GM18858 (cell line): ENCODE results near the gene TBX10.
"Not testable (repeated sequence)": the region's sequence is repeated elsewhere in the genome, so short reads cannot be mapped to it uniquely, and the experiment has no call there.

Experiments used
- ATAC-seq: cut with Tn5 transposase; IDR thresholded peaks from one replicate; pipeline ENCODE4 v1.9.1; 2021; ENCODE audit not compliant: unreplicated experiment

TBX10 gene

DNA sequence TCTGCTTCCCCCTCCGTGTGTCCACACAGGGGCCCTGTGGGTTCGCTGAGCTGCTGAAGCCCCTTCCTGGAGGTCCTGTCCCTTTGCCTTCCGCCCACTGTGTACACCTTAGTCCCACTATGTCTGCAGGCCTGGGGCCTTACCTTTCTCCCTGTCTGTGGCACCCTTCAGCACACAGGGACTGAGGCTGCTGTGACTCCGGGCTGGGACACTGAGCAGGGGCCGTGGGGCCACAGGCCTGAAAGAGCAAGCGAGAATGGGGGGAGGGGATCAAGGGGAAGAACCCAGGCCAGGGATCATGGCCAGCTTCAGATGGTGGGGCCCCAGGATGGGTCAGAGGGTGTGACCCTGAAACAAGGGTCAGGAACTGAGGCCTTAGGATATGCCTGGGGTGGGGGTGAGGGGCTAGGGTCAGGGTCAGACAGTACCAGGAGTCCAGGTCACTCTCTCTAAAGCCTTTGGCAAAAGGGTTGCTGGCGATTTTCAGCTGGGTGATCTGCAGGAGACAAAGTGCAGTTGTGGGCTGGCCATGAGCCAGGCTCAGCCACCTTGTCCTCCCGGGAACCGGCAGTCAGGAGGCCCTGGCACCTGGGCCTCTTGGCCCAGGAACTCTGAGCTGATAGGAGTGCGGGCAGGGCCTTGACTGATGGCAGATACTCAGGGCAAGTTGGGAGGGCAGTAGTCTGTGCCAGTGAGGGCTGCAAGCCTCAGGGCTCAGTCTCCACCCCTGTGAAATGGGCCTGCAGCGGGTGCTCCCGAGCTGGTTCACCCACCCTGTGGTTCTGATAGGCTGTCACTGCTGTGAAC is 7.2 kb downstream of the TBX10 start:
- no peak for ATAC-seq

DNA sequence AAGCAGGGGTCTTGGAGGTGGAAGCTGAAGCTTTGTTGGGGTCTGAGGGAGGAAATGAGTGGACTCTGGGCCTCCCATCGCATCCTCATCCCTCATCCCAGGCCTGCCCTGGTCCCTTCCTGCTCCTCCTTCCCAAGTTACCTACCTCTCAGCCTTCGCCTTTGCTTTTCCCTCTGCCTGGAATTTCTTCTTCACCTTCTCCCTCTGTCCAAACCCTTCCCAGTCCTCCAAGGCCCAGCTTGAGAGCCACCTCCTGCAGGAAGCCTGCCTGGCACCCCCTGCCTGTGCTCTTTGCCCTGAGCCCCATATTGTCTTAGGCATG is 7.7 kb downstream of the TBX10 start:
- ATAC-seq, result no peak

DNA sequence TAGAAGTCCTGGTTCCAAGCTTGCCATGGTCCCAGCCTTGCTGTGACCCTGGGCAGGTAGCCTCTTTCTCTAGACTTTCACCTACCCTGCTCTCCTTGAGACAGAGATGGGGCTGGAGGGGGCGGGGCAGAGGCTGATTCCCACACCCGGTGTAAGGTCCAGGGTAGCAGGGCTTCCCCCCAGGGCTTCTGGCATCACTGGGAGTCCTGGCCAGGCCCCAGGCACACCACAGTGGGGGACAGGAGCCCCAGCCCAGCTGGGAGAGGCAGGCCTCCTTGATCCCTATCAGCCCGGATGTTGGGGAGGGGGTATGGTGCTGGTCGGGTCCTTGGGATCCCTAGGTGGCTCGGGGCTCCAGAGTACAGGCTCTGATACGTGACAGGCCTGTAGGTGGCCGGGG is 8.2 kb downstream of the TBX10 start:
- ATAC-seq, result no peak

DNA sequence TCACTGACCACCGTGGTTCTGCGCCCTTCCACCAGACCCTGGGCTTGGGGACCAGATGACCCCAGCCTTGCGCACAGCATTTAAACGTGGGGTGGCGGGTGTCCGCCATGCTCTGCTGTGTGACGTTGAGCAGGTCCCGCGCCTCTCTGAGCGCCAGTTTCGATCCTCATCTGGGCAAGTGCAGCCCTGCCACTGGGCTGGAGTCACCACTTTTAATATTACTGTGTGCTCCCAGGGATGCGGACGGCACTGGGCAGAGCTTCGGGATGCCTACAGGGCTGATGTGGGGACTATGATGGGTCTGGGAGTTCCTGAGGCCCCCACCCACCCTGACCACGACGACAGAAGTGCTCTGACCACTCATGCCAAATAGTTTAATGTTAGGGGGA is 8.6 kb downstream of the TBX10 start:
- no peak for ATAC-seq

DNA sequence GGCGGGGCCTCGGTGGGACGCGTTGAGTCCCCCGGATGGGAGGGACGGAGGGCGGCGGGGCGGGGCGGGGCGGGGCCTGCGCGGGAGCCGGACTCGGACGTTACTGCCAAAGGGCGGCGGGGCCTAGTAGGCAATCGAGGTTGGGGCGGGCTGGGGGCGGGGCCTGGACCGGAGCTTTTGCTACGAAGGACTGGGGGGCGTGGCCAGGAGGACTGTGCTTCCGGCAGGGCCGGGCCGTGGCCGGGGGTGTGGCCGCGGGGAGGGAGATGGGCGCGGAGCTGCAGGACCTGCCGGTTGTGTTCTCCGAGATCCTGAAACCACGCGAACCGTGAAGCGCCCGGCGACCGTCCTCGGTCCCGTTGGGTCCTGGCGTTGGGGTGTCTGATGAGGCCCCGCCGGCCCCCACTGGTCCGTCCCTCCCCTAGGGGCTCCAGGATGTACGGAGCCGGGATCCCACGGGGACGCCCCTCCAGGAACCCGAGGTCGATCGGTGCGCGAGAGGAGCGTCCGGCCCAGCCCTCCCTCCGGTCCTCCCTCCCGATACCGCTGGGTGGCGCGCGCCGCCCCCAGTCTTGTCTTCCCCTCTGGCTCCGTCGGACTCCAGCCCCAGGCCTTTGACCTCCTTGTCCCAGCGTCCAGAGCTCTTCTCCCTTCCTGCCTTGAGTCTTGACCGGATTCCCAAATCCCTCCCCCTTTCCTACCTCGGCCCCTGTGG is 9.2 kb downstream of the TBX10 start:
- peak; percentile 29 for ATAC-seq

DNA sequence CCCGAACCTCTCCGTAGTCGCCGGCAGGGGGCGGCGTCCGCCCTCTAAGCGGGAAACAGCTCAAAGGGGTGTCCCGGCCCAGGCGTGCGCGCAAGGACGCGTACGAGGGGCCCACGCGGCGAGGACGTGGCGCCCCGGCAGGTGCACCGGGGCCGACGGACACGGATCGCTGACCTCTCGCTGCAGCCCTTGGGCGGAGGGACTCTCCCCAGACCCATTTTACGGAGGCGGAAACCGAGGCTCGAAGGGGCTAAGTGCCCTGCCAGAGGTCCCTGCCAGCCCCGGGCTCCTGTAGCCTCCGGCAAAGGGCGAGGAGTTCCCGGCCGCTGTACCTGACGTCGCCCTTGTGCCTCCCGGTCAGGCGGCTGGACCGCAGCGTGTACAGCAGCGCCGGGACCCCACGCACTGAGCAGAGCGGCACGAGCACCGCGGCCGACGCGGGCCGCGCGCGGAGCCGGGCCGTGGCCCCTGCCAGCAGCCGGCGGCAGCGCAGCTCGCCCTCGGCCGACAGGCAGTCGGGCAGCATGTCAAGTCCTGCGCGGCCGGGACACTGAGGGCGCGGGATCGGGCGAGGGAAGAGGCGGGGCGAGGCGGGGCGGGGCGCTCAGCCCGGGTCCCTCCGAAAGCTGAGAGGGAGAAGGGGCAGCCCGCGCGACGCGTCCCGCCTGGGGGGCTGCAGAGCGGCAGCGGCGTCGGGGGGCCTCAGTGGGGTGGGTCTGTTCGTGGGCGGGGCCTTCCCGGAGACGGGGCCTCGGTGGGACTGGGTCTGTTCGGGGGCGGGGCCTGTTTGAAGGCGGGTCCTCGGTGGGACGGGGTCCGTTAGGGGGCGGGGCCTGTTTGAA is 10.0 kb downstream of the TBX10 start, which contains the start of gene NUDT8:
Gene NUDT8 (minus strand): TSS at position 552 of the 842 bp plus-strand sequence. CDS start 26 bp downstream, at position 526.
- peak; percentile 38 for ATAC-seq

DNA sequence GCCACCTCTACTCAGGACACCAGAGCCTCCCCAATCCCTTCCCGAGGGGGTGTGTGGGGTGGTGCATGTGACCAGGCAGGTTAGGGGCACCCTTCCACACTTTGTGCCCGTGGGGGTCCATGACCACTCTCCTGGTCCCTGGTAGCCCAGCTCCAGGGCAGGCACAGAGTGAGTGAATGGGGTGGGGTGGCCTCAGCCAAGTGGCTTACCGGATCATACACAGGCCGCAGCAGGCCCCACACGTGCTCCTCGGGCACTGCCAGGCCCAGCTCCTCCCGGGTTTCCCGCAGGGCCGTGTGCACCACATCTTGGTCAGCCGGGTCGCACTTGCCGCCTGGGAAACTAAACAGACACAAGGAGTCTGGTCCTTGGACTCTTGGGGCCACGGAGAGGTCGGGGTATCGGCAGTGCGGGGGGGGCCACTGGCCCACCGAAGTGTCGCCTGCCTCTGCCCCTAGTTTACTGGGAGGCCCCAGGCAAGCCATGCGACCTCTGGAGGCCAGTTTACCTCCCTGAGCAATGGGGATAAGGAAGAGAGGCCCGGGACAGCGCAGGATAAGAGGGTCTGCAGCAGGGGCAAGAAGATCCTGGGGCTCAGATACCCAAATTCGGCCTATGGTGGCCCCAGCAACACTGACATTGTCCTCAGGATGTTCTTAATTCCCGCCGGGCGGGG is 10.7 kb downstream of the TBX10 start:
- no peak for ATAC-seq

DNA sequence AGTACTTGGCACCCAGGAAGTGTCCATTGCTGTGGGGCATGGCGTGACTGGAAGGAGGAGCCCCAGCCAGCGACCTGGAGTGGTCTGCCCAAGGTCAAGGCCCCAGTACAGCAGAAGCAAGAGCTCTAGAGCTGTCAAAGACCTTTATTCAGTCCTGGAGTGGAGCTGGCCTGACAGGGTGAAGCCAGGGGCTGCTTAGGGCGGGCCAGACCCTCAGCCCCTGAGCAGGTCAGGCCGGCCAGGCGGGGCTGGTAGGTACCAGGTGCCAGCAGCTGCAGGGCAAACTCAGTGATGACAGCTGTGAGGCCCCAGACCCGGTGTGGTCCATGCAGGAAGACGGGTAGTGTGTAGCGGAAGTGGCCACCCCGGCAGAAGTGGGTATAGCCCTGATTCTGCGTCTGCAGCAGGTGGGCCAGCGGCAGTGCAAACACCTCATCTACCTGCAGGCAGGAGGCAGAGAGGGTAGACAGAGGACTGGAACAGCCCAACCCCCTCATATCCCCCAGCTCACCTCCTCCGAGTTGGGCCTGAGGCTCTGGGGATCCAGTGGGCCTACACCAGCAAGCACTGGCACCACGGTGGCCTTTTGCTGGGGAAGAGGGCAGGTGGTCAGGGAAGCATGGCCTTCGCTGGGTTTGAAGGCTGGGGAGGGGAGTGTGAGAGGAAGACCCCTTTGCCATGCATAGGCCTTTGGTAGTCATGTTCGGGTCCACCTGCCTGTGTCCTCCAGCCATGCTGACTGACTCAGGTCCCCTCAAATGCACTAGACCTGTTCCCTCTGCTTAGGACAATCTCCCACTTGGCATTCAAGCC is 11.5 kb downstream of the TBX10 start:
- no peak for ATAC-seq

DNA sequence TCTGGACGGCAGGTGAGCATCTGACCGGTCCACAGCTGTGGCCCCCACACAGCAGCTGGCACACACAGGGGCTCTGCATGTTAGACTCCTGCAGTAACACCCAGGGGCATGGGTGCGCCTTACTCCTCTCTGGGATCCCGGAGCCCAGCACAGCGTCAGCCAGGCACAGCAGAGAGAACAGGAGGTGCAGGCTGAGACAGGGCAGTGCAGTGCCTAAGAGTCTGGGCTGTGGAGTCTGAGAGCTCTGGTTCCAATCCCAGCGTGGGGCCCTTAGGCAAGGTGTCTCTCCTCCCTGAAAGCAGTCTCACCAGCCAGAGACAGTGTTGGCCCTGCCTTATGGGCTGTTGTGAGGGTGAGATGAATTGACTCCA is 12.1 kb downstream of the TBX10 start:
- ATAC-seq, result no peak

DNA sequence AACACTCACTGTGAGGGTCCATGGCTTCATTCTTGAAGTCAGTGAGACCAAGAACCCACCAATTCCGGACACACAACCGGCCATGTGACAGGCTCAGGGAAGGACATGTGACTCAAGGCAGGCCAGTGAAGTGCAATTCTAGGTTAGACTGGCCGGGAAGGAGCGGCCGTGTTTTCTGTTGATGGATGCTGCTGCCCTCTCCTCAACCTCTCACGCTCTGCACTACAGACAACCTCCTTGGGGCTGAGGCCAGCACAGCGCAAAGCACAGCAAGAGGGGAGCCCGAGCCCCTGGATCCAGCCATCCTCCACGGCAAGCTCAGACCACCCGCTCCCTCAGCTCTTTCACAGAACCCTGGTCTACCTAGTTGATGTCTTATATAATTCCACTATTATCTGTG is 12.6 kb downstream of the TBX10 start:
- no peak for ATAC-seq

DNA sequence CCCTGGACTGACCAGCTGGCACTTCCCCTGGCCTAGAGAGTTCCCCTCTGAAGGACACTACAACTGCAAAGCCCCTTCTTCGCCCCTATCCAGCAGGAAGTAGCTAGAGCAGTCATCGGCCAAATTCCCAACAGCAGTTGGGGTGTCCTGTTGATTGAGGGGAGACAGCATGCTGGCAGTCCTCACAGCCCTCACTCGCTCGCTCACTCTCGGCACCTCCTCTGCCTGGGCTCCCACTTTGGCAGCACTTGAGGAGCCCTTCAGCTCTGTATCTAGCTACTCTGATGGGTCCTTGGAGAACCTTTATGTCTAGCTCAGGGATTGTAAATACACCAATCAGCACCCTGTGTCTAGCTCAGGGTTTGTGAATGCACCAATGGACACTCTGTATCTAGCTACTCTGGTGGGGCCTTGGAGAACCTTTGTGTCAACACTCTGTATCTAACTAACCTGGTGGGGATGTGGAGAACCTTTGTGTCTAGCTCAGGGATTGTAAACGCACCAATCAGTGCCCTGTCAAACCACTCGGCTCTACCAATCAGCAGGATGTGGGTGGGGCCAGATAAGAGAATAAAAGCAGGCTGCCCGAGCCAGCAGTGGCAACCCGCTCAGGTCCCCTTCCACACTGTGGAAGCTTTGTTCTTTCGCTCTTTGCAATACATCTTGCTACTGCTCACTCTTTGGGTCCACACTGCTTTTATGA is 13.3 kb downstream of the TBX10 start:
- not testable (repeated sequence) for ATAC-seq

DNA sequence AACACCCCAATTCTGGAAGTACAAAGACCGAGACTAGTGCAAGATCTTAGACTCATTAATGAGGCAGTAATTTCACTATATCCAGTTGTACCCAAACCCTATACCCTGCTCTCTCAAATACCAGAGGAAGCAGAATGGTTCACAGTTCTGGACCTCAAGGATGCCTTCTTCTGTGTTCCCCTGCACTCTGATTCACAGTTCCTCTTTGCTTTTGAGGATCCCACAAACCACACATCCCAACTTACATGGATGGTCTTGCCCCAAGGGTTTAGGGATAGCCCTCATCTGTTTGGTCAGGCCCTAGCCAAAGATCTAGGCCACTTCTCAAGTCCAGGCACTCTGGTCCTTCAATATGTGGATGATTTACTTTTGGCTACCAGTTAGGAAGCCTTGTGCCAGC is 15.8 kb downstream of the TBX10 start:
- not testable (repeated sequence) for ATAC-seq

DNA sequence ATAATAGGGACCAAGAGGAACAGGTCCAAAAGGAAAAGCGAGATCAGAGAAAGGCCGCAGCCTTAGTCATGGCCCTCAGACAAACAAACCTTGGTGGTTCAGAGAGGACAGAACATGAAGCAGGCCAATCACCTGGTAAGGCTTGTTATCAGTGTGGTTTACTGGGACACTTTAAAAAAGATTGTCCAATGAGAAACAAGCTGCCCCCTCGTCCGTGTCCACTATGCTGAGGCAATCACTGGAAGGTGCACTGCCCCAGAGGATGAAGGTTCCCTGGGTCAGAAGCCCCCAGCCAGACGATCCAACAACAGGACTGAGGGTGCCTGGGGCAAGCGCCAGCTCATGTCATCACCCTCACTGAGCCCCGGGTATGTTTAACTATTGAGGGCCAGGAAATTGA is 16.7 kb downstream of the TBX10 start:
- ATAC-seq, result not testable (repeated sequence)

DNA sequence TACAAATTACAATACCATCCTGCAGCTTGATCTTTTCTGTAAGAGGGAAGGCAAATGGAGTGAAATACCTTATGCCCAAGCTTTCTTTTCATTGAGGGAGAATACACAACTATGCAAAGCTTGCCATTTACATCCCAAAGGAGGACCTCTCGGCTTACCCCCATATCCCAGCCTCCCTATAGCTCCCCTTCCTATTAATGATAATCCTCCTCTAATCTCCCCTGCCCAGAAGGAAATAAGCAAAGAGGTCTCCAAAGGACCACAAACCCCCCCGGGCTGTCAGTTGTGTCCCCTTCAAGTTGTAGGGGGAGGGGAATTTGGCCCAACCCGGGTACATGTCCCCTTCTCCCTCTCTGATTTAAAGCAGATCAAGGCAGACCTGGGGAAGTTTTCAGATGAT is 17.6 kb downstream of the TBX10 start:
- ATAC-seq, result not testable (repeated sequence)

DNA sequence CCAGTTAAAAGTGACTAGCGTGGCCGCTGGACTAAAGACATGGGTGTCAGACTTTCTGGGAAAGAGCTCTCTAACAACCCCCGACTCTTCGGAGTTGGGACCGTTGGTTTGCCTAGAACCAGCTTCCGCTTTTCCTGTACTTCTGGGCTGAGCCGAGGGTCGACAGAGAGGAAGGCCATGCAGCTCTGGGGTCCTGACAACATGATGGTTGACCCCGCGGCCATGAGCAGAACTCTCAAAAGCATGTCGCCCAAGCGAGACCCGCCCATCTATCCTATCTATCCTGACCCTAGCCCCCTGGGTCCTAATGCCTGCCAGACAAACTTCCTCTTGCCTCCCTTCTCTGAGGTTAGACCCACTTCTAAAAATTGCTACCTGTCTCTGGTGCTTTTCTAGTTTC is 18.9 kb downstream of the TBX10 start:
- ATAC-seq, result not testable (repeated sequence)

DNA sequence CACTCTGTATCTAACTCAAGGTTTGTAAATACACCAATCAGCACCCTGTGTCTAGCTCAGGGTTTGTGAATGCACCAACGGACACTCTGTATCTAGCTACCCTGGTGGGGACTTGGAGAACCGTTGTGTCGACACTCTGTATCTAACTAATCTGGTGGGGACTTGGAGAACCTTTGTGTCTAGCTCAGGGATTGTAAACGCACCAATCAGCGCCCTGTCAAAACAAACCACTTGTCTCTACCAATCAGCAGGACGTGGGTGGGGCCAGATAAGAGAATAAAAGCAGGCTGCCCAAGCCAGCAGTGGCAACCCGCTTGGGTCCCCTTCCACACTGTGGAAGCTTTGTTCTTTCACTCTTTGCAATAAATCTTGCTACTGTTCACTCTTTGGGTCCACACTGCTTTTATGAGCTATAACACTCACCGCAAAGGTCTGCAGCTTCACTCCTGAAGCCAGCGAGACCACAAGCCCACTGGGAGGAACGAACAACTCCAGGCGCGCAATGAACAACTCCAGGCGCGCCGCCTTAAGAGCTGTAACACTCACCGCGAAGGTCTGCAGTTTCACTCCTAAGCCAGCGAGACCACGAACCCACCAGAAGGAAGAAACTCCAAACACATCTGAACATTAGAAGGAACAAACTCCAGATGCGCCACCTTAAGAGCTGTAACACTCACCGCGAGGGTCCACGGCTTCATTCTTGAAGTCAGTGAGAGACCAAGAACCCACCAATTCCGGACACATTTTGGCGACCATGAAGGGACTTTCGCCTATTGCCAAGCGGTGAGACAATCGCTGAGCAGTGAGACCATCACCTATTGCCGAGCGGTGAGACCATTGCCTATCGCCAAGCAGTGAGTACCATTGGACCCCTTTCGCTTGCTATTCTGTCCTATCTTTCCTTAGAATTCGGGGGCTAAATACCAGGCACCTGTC is 19.6 kb downstream of the TBX10 start:
- ATAC-seq, result not testable (repeated sequence)

DNA sequence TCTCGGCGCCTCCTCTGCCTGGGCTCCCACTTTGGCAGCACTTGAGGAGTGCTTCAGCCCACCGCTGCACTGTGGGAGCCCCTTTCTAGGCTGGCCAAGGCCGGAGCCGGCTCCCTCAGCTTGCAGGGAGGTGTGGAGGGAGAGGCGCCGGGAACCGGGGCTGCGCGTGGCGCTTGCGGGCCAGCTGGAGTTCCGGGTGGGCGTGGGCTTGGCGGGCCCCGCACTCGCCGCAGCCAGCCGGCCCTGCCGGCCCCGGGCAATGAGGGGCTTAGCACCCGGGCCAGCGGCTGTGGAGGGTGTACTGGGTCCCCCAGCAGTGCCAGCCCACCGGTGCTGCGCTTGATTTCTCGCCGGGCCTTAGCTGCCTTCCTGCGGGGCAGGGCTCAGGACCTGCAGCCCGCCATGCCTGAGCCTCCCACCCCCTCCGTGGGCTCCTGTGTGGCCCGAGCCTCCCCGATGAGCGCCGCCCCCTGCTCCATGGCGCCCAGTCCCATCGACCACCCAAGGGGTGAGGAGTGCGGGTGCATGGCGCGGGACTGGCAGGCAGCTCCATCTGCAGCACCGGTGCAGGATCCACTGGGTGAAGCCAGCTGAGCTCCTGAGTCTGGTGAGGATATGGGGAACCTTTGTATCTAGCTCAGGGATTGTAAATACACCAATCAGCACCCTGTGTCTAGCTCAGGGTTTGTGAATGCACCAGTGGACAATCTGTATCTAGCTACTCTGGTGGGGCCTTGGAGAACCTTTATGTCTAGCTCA is 20.5 kb downstream of the TBX10 start:
- not testable (repeated sequence) for ATAC-seq
